ENCODE results near the gene TEX52. TPM values are rescaled to one million over a fixed set of nuclear protein-coding genes. Genes with fewer than 3 reads are reported as not detected.

TEX52 gene
- total RNA-seq, 1 donor from 2014 or later = not detected

GRCh38 chr12:2820432-2820831 lies 36.4 kb downstream of the TEX52 start:
- Mint-ChIP-seq H3K36me3 (peaks cover 56% of the 10 kb centered on the region), H3K4me3 (no peak overlapping the region), H3K27me3 (no peaks in the 10 kb centered on the region), H3K27ac (no peak overlapping the region), H3K9me3 (no peaks in the 10 kb centered on the region), H3K4me1 (ENCODE audit: unreplicated experiment) (no peaks in the 10 kb centered on the region)
- no peak for DNase-seq (ENCODE audit: extremely low spot score, unreplicated experiment)
- TF ChIP-seq, protein P1, sequence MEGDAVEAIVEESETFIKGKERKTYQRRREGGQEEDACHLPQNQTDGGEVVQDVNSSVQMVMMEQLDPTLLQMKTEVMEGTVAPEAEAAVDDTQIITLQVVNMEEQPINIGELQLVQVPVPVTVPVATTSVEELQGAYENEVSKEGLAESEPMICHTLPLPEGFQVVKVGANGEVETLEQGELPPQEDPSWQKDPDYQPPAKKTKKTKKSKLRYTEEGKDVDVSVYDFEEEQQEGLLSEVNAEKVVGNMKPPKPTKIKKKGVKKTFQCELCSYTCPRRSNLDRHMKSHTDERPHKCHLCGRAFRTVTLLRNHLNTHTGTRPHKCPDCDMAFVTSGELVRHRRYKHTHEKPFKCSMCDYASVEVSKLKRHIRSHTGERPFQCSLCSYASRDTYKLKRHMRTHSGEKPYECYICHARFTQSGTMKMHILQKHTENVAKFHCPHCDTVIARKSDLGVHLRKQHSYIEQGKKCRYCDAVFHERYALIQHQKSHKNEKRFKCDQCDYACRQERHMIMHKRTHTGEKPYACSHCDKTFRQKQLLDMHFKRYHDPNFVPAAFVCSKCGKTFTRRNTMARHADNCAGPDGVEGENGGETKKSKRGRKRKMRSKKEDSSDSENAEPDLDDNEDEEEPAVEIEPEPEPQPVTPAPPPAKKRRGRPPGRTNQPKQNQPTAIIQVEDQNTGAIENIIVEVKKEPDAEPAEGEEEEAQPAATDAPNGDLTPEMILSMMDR (conservative IDR thresholded peaks at IDR 0.05) = no peak

DNA sequence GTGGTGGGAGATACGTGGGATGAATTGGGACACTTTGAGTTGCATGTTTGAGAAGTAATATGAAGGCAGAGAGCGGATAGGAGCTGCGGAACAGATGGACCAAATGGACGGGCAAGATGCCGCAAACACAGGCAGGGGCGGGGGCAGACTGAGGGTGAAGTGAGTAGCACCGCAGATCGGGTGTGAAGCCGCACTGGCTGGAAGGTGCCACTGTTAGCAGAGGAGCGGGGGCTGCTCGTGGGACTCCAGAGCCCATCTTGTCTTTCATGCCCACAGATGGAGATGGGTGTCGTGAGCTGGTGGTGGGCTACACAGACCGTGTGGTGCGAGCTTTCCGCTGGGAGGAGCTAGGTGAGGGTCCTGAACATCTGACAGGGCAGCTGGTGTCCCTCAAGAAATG lies 37.0 kb downstream of the TEX52 start:
- no peak overlapping the region for H3K27ac Mint-ChIP-seq

GRCh38 chr12:2813214-2814185 lies 43.3 kb downstream of the TEX52 start:
- Mint-ChIP-seq H3K9me3 (no peaks in the 10 kb centered on the region), H3K36me3 (peaks cover 20% of the 10 kb centered on the region), H3K4me1 (ENCODE audit: unreplicated experiment) (peaks cover 4% of the 10 kb centered on the region), H3K27me3 (peaks cover 3% of the 10 kb centered on the region), H3K4me3 (peak overlapping the region; percentile 100), H3K27ac (peak overlapping the region; percentile 100)
- TF ChIP-seq, protein P1 (conservative IDR thresholded peaks at IDR 0.05) = peak; percentile 81
- no peak for DNase-seq (ENCODE audit: extremely low spot score, unreplicated experiment)

More for the DNA sequence above, 37.0 kb downstream of the TEX52 start:
- Mint-ChIP-seq H3K4me1 (ENCODE audit: unreplicated experiment) (no peaks in the 10 kb centered on the region), H3K9me3 (no peaks in the 10 kb centered on the region), H3K27me3 (no peaks in the 10 kb centered on the region), H3K36me3 (peaks cover 55% of the 10 kb centered on the region), H3K4me3 (no peak overlapping the region)
- TF ChIP-seq, protein P1 (conservative IDR thresholded peaks at IDR 0.05) = no peak
- DNase-seq (ENCODE audit: extremely low spot score, unreplicated experiment) = no peak

DNA sequence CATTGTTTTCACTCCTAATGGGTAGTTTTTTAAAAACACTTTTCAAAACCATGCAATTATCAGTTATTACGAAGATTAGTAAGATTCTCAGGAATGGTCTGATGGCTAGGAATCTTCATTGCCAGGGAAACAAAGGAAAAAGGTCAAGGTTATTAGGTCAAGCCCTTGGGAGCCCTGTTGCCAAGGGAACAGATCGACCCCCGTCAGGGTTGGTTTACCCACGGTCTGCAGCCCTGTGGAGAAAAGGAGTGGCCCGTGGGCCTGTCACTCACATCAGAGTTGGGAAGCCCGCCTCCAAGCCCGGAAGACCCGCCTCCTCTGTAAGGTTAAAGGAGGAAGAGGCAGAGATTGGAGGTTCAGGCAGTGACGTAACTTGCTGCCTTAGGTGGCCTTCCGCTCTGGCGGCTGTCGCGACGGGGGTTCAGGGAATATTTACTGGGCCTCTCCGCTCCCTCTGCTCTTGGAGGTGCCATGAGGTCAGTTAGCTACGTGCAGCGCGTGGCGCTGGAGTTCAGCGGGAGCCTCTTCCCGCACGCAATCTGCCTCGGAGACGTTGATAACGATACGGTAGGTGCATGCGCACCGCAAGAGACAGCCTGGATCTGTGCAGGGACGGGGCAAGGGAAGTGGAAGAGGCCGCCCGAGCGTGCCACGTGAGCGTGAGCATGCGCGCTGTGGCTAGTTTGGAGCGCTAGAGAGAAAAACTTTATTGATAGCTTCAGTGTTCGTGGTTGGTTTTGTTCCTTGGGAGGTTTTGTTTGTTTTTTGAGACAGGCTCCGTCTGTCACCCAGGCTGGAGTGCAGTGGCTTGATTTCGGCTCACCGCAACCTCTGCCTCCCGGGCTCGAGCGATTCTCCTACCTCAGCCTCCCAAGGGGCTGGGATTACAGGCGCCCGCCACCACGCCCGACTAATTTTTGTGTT lies 44.3 kb downstream of the TEX52 start, which contains the start of gene ITFG2:
Gene ITFG2, plus strand, starts transcription at position 379 of the 924 bp plus-strand sequence. Its CDS starts 93 bp downstream, at position 472.
- Mint-ChIP-seq H3K27ac (peak within 1 kb of the TSS; percentile 100), H3K27me3 (peaks cover 3% of the 10 kb centered on the region), H3K4me3 (peak within 1 kb of the TSS; percentile 100), H3K36me3 (peaks cover 12% of the 10 kb centered on the region), H3K4me1 (ENCODE audit: unreplicated experiment) (peaks cover 4% of the 10 kb centered on the region), H3K9me3 (peaks cover 1% of the 10 kb centered on the region)
- TF ChIP-seq, protein P1 (conservative IDR thresholded peaks at IDR 0.05) = no peak
- DNase-seq (ENCODE audit: extremely low spot score, unreplicated experiment) = peak; percentile 93

GRCh38 chr12:2811801-2812200 lies 45.0 kb downstream of the TEX52 start:
- DNase-seq (ENCODE audit: extremely low spot score, unreplicated experiment) = no peak
- Mint-ChIP-seq H3K36me3 (peaks cover 17% of the 10 kb centered on the region), H3K4me1 (ENCODE audit: unreplicated experiment) (peaks cover 4% of the 10 kb centered on the region), H3K27ac (peak overlapping the region; percentile 100), H3K27me3 (peaks cover 3% of the 10 kb centered on the region), H3K4me3 (peak overlapping the region; percentile 100), H3K9me3 (peaks cover 5% of the 10 kb centered on the region)
- TF ChIP-seq, protein P1 (conservative IDR thresholded peaks at IDR 0.05) = no peak
